Small intestine (tissue), 7 donors: Measurements from ENCODE around the gene DRC3. TPM values are rescaled to one million over a fixed set of nuclear protein-coding genes. Genes with fewer than 3 reads are reported as not detected.

Experiments used
- DNase-seq, 2 donors: peaks; one replicate each; pipeline versions ENCODE4 v3.0.0 to v3.0.0-alpha.2; 2013
- FAIRE-seq: peaks from 2 replicates; lab custom pipeline; 2012; peaks lifted over from hg19 to GRCh38; lab: Jason Lieb, UNC
- H3K27ac ChIP-seq, 3 donors: one replicate each; pipeline ENCODE4 v1.5.1; 2013; ENCODE audit warnings: low read length in 2 of 3, mild to moderate bottlenecking in 2 of 3, control low read depth in 1 of 3, inconsistent platforms in 1 of 3, low read depth in 1 of 3, moderate library complexity in 1 of 3
- H3K27me3 ChIP-seq, 3 donors: one replicate each; pipeline ENCODE4 v1.6.1; 2013; ENCODE audit warnings: low read length in 3 of 3, inconsistent platforms in 1 of 3; ENCODE audit not compliant: control insufficient read depth in 3 of 3, insufficient read depth in 3 of 3
- H3K36me3 ChIP-seq, 3 donors: one replicate each; pipeline ENCODE4 v1.6.1; 2013; ENCODE audit warnings: low read length in 3 of 3, inconsistent platforms in 1 of 3, low read depth in 1 of 3, mild to moderate bottlenecking in 1 of 3, moderate library complexity in 1 of 3; ENCODE audit not compliant: control insufficient read depth in 3 of 3, insufficient read depth in 2 of 3
- H3K4me1 ChIP-seq, 3 donors: one replicate each; pipeline ENCODE4 v1.6.1; 2013; ENCODE audit warnings: low read length in 2 of 3, inconsistent platforms in 1 of 3, low read depth in 1 of 3, mild to moderate bottlenecking in 1 of 3, moderate library complexity in 1 of 3; ENCODE audit not compliant: control insufficient read depth in 3 of 3, insufficient read depth in 2 of 3
- H3K4me3 ChIP-seq, 3 donors: one replicate each; pipeline ENCODE4 v1.5.1; 2013; ENCODE audit warnings: low read length in 3 of 3, control low read depth in 1 of 3, inconsistent platforms in 1 of 3, low read depth in 1 of 3, mild to moderate bottlenecking in 1 of 3, moderate library complexity in 1 of 3
- H3K9me3 ChIP-seq, 2 donors: one replicate each; pipeline ENCODE4 v1.6.1; 2013; ENCODE audit warnings: low read depth in 1 of 2, low read length in 1 of 2; ENCODE audit not compliant: control insufficient read depth in 2 of 2, insufficient read depth in 1 of 2
- WGBS, 3 donors: extraction: QIAGEN DNeasy Blood & Tissue Kit; methylation state at CpG; one replicate each; pipeline ENCODE4 v1.1.7; 2013; 5-methylcytosine and 5-hydroxymethylcytosine counted together
- polyA plus RNA-seq, 4 donors: library from polyadenylated mRNA; stranded (reverse) in 3 of 4; unstranded in 1 of 4; fragments of 200-250 nt in 3 of 4; fragments of 120-200 nt in 1 of 4; gene quantifications; one replicate each; pipeline versions ENCODE4 v1.2.1 to v1.2.3, GENCODE V29; 2013
- donor health status: healthy with polysubstance abuse.
- donor health status: control.
- donor health status: control.
- donor health status: Bipolar disorder and iron deficiency.
- donor health status: healthy.

The DRC3 gene
- polyA plus RNA-seq, 4 donors = 0.54 to 4.1 (median 0.85) TPM; not detected in 1

- H3K27me3 ChIP-seq = no peaks in the 10 kb centered on the region
- WGBS, 3 donors = 87 to 94% (median 88%) methylated on average over 3 of the region's 3 CpGs
- no peak for FAIRE-seq
These were observed 73.2 kb downstream of the DRC3 start for GRCh38 chr17:18045691-18046350.

GRCh38 chr17:18055597-18055996 is 82.9 kb downstream of the DRC3 start:
- no peak for DNase-seq
- Histone ChIP-seq H3K4me3 (no peak overlapping the region), H3K27ac (no peak overlapping the region), H3K27me3 (no peaks in the 10 kb centered on the region), H3K36me3 (peaks cover 8 to 50% (median 8%) of the 10 kb centered on the region in 3 donors), H3K4me1 (no peaks in the 10 kb centered on the region), H3K9me3 (no peaks in the 10 kb centered on the region)
- WGBS, 3 donors = 91 to 95% (median 94%) methylated on average over 6 of the region's 6 CpGs
- FAIRE-seq = no peak

More at GRCh38 chr17:18045691-18046350, 73.2 kb downstream of the DRC3 start:
- Histone ChIP-seq H3K9me3 (no peaks in the 10 kb centered on the region), H3K4me3 (no peak overlapping the region), H3K36me3 (peaks cover 0 to 36% (median 2%) of the 10 kb centered on the region in 3 donors), H3K27ac (no peak overlapping the region), H3K4me1 (peaks cover 0 to 4% (median 2%) of the 10 kb centered on the region in 3 donors)
- DNase-seq = no peak

DNA sequence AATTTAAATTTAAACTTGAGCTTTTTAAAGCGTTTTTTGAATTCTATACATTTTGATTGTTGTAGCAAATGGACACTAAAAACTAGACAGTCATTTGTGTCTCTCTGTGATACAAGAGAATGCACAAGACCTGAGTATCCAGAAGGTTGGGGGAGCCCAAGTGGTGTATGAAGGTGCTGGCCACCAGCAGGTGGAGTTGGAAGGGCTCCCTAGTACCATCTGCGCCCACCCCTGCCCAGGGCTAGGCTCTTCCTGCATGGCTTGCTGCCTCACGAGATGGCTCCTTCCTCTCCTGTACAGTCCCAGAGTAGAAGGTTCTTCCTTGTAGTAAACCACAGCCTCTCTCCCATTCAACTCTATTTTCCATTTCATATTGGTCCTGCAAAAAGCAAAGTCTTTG is 83.6 kb downstream of the DRC3 start:
- Histone ChIP-seq H3K27me3 (no peaks in the 10 kb centered on the region), H3K9me3 (no peaks in the 10 kb centered on the region), H3K36me3 (peaks cover 8 to 55% (median 9%) of the 10 kb centered on the region in 3 donors), H3K4me3 (no peak overlapping the region), H3K4me1 (no peaks in the 10 kb centered on the region), H3K27ac (no peak overlapping the region)
- 80 to 93% (median 92%) methylated on average over 3 of the region's 3 CpGs for WGBS, 3 donors
- no peak for FAIRE-seq
- DNase-seq = no peak

- FAIRE-seq = no peak
These were observed 86.6 kb downstream of the DRC3 start for GRCh38 chr17:18059283-18059682.

DNA sequence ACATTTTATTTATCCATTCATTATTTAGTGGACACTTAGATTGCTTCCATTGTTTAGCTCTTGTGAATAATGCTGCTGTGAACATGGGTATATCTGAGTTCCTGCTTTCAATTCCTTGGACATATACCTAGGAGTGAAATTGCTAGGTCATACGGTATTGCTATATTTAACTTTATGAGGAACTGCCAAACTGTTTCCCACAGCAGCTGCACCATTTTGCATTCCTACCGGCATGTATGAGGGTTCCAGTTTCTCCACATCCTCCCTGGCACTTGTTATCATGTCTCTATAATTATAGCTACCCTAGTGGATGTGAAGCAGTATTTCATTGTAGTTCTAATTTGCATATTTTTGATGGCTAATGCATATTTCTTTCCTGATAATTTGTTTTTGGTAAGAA is 91.4 kb downstream of the DRC3 start:
- Histone ChIP-seq H3K9me3 (no peaks in the 10 kb centered on the region), H3K4me3 (no peak overlapping the region), H3K4me1 (no peaks in the 10 kb centered on the region), H3K27me3 (no peaks in the 10 kb centered on the region), H3K27ac (no peak overlapping the region), H3K36me3 (peaks cover 0 to 42% (median 12%) of the 10 kb centered on the region in 3 donors)
- DNase-seq = no peak
- no peak for FAIRE-seq
- WGBS, 3 donors = 80 to 94% (median 94%) methylated on average over 2 of the region's 2 CpGs

More at GRCh38 chr17:18059283-18059682, 86.6 kb downstream of the DRC3 start:
- H3K27me3 ChIP-seq = no peaks in the 10 kb centered on the region
- no peak overlapping the region for H3K27ac ChIP-seq
- peaks cover 6 to 57% (median 10%) of the 10 kb centered on the region in 3 donors for H3K36me3 ChIP-seq
- no peaks in the 10 kb centered on the region for H3K4me1 ChIP-seq
- WGBS, 3 donors = 64 to 72% (median 71%) methylated on average over 5 of the region's 5 CpGs
- no peak overlapping the region for H3K4me3 ChIP-seq
- H3K9me3 ChIP-seq = no peaks in the 10 kb centered on the region
- DNase-seq = no peak

- WGBS, 3 donors = 94 to 95% (median 95%) methylated on average over 11 of the region's 11 CpGs
- DNase-seq (no peak), FAIRE-seq (no peak)
- Histone ChIP-seq H3K27me3 (no peaks in the 10 kb centered on the region), H3K9me3 (no peaks in the 10 kb centered on the region), H3K27ac (no peak overlapping the region), H3K36me3 (peaks cover 0 to 30% (median 9%) of the 10 kb centered on the region in 3 donors), H3K4me1 (no peaks in the 10 kb centered on the region), H3K4me3 (no peak overlapping the region)
These were observed 92.9 kb downstream of the DRC3 start for GRCh38 chr17:18065546-18065945.

Other genes with a start within 250 kb of the DRC3 start
- gene SREBF1, start 135.9 kb upstream of the DRC3 start, polyA plus RNA-seq = 100 to 1,000 TPM in 2 of 4 donors, 10 to 100 TPM in 2; 71.6 to 155 (median 105) TPM
- gene TOM1L2, start 462 bp upstream of the DRC3 start, polyA plus RNA-seq = 10 to 100 TPM; 14.3 to 26.6 (median 24.7) TPM
- 10 to 100 TPM; 20.5 to 26.4 (median 22.0) TPM for gene ATPAF2, start 66.3 kb downstream of the DRC3 start, polyA plus RNA-seq
- 1 to 10 TPM; 2.5 to 9.7 (median 4.1) TPM for gene GID4, start 66.5 kb downstream of the DRC3 start, polyA plus RNA-seq
- gene DRG2, start 115.1 kb downstream of the DRC3 start, polyA plus RNA-seq = 10 to 100 TPM; 34.8 to 48.6 (median 41.3) TPM
- gene MYO15A, start 135.9 kb downstream of the DRC3 start, polyA plus RNA-seq = 1 to 10 TPM in 2 of 4 donors, under 1 TPM in 2; 0.22 to 2.7 (median 1.6) TPM
- gene ALKBH5, start 211.0 kb downstream of the DRC3 start, polyA plus RNA-seq = 10 to 100 TPM; 36.2 to 60.1 (median 40.6) TPM